Gastrocnemius medialis (tissue), 4 donors: ENCODE data around the gene VPS16. TPM values are rescaled to one million over a fixed set of nuclear protein-coding genes. Genes with fewer than 3 reads are reported as not detected.

Source experiments
- ATAC-seq, 2 donors: fragments of 150-250 bp; one replicate each; pipeline ENCODE4 v1.9.1; 2016
- DNase-seq, 2 donors: peaks; one replicate each; pipeline ENCODE4 v3.0.0-alpha.2; 2019
- H3K27ac ChIP-seq, 4 donors: fragments of 200-600 bp; sonication (generic); 1 replicate in 1 of 4; 2 replicates in 3 of 4; pipeline ENCODE4 v1.5.1; 2016 to 2018; ENCODE audit warnings: mild to moderate bottlenecking in 2 of 4, moderate library complexity in 1 of 4
- H3K27me3 ChIP-seq, 3 donors: fragments of 200-600 bp; sonication (generic) in 2 of 3; 1 replicate in 1 of 3; 2 replicates in 2 of 3; pipeline versions ENCODE4 v1.5.1 to v1.6.0; 2016 to 2019; ENCODE audit warnings: mild to moderate bottlenecking in 1 of 3, moderate library complexity in 1 of 3
- H3K36me3 ChIP-seq, 2 donors: fragments of 200-600 bp; sonication (generic) in 1 of 2; one replicate each; pipeline ENCODE4 v1.5.1; 2017 to 2018
- H3K4me1 ChIP-seq, 2 donors: fragments of 200-600 bp; sonication (generic) in 1 of 2; one replicate each; pipeline ENCODE4 v1.5.1; 2016 to 2017; ENCODE audit warnings: mild to moderate bottlenecking in 2 of 2
- H3K4me3 ChIP-seq, 4 donors: fragments of 200-600 bp; sonication (generic) in 3 of 4; 1 replicate in 1 of 4; 2 replicates in 3 of 4; pipeline ENCODE4 v1.5.1; 2016 to 2019; ENCODE audit warnings: mild to moderate bottlenecking in 2 of 4
- H3K9me3 ChIP-seq, 3 donors: fragments of 200-600 bp; sonication (generic) in 2 of 3; 1 replicate in 1 of 3; 2 replicates in 2 of 3; pipeline ENCODE4 v1.5.1; 2016 to 2019
- POLR2A ChIP-seq, 2 donors: fragments of 450-650 bp; IDR thresholded peaks; one replicate each; pipeline ENCODE4 v1.6.1; 2017; ENCODE audit warnings: antibody characterized with exemption in 2 of 2, mild to moderate bottlenecking in 2 of 2, moderate library complexity in 2 of 2
- in situ Hi-C, 4 donors: fragments of 200-750 bp; cut with MboI; loops; one replicate each; pipeline versions ENCODE4 v1.15.0 to v1.8.0; 2017; ENCODE audit warnings: low sequenced_read_pairs in 4 of 4
- intact Hi-C: fragments of 100-400 bp; cut with DNase I; formaldehyde crosslinking; loops from one replicate; pipeline ENCODE4 v1.15.1; 2023; ENCODE audit warnings: low total_unique reads
- total RNA-seq, 4 donors: library from RNA; depleted of rRNA; stranded (reverse); fragments of >200 nt; gene quantifications; one replicate each; pipeline versions ENCODE4 v1.1.0 to v1.2.3, GENCODE V29; 2016
- TF ChIP-seq, protein P1 (sequence below), 5 experiments: fragments of 450-650 bp in 3 of 5; fragments of 200-600 bp in 2 of 5; sonication (generic) in 2 of 5; IDR thresholded peaks in 4 of 5; conservative IDR thresholded peaks in 1 of 5; 1 replicate in 4 of 5; 2 replicates in 1 of 5; pipeline ENCODE4 v1.5.1; 2016 to 2019; ENCODE audit warnings: antibody characterized with exemption in 5 of 5, mild to moderate bottlenecking in 3 of 5, moderate library complexity in 3 of 5

Gene VPS16
- total RNA-seq, 4 donors from 2014 or later: 17.3 to 26.4 (median 21.6) TPM

DNA sequence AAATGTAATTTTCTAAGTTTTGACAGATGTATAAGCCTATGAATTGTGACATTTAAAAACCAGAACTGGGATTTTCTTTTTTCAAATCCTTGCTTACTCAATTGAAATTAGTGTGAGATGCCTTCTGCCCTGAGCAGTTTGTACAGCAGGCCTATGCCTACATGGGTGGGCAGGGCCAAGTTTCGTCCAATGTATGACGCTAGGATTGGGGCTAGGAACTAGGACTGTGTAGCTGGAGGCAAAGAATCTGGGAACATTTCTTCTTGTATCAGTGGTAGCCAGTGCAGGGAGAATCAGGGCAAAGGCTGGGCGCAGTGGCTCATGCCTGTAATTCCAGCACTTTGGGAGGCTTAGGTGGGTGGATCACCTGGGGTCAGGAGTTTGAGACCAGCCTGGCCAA lies 28.8 kb downstream of the VPS16 start:
- H3K9me3 ChIP-seq: no peaks in the 10 kb centered on the region
- TF ChIP-seq, protein P1, sequence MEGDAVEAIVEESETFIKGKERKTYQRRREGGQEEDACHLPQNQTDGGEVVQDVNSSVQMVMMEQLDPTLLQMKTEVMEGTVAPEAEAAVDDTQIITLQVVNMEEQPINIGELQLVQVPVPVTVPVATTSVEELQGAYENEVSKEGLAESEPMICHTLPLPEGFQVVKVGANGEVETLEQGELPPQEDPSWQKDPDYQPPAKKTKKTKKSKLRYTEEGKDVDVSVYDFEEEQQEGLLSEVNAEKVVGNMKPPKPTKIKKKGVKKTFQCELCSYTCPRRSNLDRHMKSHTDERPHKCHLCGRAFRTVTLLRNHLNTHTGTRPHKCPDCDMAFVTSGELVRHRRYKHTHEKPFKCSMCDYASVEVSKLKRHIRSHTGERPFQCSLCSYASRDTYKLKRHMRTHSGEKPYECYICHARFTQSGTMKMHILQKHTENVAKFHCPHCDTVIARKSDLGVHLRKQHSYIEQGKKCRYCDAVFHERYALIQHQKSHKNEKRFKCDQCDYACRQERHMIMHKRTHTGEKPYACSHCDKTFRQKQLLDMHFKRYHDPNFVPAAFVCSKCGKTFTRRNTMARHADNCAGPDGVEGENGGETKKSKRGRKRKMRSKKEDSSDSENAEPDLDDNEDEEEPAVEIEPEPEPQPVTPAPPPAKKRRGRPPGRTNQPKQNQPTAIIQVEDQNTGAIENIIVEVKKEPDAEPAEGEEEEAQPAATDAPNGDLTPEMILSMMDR (IDR thresholded peaks at IDR 0.05 in 4 of 5, conservative IDR thresholded peaks at IDR 0.05 in 1 of 5): no peak
- TF ChIP-seq POLR2A (IDR thresholded peaks at IDR 0.05): no peak
- H3K27me3 ChIP-seq: no peaks in the 10 kb centered on the region
- intact Hi-C loops (no loop called here), in situ Hi-C loops (loop anchor here in 1 of 4 donors (25.0 kb wide), 1 partner anchor 207 kb away; the partner anchor contains the start of genes IDH3B and NOP56)
- no peak overlapping the region for H3K4me3 ChIP-seq
- DNase-seq (no peak), ATAC-seq (no peak)
- H3K36me3 ChIP-seq: peaks cover 0 to 23% of the 10 kb centered on the region in 2 donors
- H3K4me1 ChIP-seq: peaks cover under 1 to 4% of the 10 kb centered on the region in 2 donors
- H3K27ac ChIP-seq: no peak overlapping the region

DNA sequence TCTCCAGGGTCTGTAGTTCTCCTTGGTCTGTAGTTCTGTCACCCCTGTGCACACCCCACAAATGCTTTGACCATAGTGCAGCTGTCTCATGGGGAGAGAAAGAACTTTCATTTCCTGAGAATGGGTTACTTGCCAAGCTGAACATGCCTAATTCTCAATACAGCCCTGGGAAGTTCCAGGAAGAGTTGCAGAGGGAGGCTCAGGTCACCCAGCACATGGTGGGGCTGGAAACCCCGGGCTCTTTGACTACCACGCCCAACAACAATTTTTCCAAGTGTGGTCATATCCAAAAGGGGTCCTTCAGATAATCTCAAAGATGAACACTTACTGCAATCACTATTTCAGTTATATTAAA lies 30.5 kb downstream of the VPS16 start:
- in situ Hi-C loops: loop anchor here in 1 of 4 donors (25.0 kb wide), 1 partner anchor 209 kb away; the partner anchor contains the start of genes IDH3B and NOP56
- no peak overlapping the region for H3K27ac ChIP-seq

DNA sequence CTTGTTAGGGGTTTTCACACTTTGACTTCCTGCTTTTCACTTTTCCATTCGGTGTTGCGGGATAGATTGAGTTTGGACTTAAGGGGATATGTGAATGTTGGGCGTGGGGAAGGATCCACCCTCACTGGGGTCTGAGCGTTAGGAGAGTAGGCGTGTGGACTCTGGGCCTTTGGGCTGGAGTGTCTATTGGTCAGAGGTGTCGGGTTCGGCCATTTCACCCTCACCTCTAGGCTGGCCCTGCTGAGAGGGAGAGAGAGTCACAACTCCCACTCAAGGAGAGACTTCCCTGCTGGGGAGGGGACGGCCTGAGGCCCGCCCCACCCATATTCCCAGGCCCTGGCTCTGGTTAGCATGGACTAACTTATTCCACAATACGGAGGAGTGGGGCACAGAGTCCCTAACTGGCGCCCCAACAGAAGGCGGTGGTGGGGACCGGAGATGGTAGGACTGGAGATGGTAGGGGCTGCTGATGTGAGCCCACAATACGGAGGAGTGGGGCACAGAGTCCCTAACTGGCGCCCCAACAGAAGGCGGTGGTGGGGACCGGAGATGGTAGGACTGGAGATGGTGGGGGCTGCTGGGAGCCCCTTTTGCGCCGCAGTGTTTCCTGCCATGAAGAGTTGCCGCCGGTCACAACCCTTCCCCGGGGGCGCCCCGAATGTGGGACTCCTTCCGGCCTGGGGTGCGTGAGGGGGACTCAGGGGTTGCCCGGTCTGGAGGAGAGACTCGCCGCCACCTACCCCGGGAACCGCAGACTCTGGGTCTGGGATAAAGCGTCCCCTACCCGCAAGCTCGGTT lies 31.3 kb downstream of the VPS16 start:
- Histone ChIP-seq H3K9me3 (no peaks in the 10 kb centered on the region), H3K4me3 (peak overlapping the region; percentile 74 to 99 (median 90)), H3K36me3 (no peaks in the 10 kb centered on the region), H3K4me1 (peaks cover 18 to 21% of the 10 kb centered on the region in 2 donors), H3K27me3 (no peaks in the 10 kb centered on the region), H3K27ac (peak overlapping the region in 2 of 4 donors; percentile 71 to 72)
- no peak for DNase-seq
- no peak for TF ChIP-seq POLR2A (IDR thresholded peaks at IDR 0.05)
- TF ChIP-seq, protein P1 (IDR thresholded peaks at IDR 0.05 in 4 of 5, conservative IDR thresholded peaks at IDR 0.05 in 1 of 5): no peak
- in situ Hi-C loops (loop anchor here in 1 of 4 donors (25.0 kb wide), 1 partner anchor 210 kb away; the partner anchor contains the start of genes IDH3B and NOP56), intact Hi-C loops (loop anchor here (2.0 to 10.0 kb wide), 5 partner anchors 113 to 535 kb away; partner anchors contain the start of genes DNAAF9, MRPS26 and NOP56)
- peak; percentile 4 to 7 for ATAC-seq

More for the DNA sequence above, 30.5 kb downstream of the VPS16 start:
- peaks cover 18 to 21% of the 10 kb centered on the region in 2 donors for H3K4me1 ChIP-seq
- no peaks in the 10 kb centered on the region for H3K27me3 ChIP-seq
- DNase-seq (no peak), ATAC-seq (no peak)
- H3K4me3 ChIP-seq: no peak overlapping the region
- intact Hi-C loops: loop anchor here (5.0 to 10.0 kb wide), 4 partner anchors 114 to 536 kb away; partner anchors contain the start of genes DNAAF9, MRPS26 and NOP56
- no peaks in the 10 kb centered on the region for H3K9me3 ChIP-seq
- no peak for TF ChIP-seq POLR2A (IDR thresholded peaks at IDR 0.05)
- TF ChIP-seq, protein P1 (IDR thresholded peaks at IDR 0.05 in 4 of 5, conservative IDR thresholded peaks at IDR 0.05 in 1 of 5): no peak
- H3K36me3 ChIP-seq: peaks cover 0 to 6% of the 10 kb centered on the region in 2 donors

DNA sequence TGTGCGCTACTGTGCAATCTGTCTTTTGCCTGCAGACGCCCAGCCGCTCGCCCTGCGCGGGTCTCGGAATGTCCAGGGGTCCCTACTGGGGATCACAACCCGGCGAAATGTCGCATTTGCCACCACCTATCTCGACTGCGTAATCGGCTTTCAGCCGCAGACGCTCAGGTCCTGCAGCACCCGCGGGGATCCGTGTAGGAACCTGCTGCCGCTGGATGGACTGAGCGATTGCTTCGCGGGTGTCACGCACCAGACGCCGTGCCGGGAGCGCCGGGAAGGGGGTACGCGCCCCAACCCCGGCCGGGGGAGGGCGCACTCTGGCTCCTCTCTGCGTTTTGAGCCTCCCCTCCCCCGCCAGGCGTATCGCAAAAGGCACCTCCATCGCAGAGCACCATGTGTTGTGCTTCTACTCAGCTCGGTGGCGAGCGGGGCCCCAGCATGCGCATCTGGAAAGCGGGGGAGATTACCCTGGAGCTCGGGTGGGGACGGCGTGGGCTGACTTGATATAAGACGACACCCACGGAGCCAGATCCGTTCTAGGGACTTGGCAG lies 32.0 kb downstream of the VPS16 start:
- in situ Hi-C loops: loop anchor here in 1 of 4 donors (25.0 kb wide), 1 partner anchor 210 kb away; the partner anchor contains the start of genes IDH3B and NOP56
- peak; percentile 34 to 52 for DNase-seq
- TF ChIP-seq, protein P1 (IDR thresholded peaks at IDR 0.05 in 4 of 5, conservative IDR thresholded peaks at IDR 0.05 in 1 of 5): peak in 3 of 5 experiments; percentile 29 to 51 (median 37)
- no peak for TF ChIP-seq POLR2A (IDR thresholded peaks at IDR 0.05)
- Histone ChIP-seq H3K4me3 (peak overlapping the region; percentile 74 to 99 (median 90)), H3K4me1 (peaks cover 18 to 21% of the 10 kb centered on the region in 2 donors), H3K9me3 (no peaks in the 10 kb centered on the region), H3K27me3 (no peaks in the 10 kb centered on the region), H3K27ac (peak overlapping the region; percentile 71 to 85 (median 74)), H3K36me3 (no peaks in the 10 kb centered on the region)
- ATAC-seq: peak; percentile 55 to 72
- intact Hi-C loops: loop anchor here (1.0 to 10.0 kb wide), 6 partner anchors 32 to 535 kb away; partner anchors contain the start of genes DNAAF9, MRPS26, NOP56 and PCED1A
